Measurements from ENCODE around the gene PCDH9. TPM values are rescaled to one million over a fixed set of nuclear protein-coding genes. Genes with fewer than 3 reads are reported as not detected.

Gene PCDH9
- total and polyA plus RNA-seq, 2 experiments from 2014 or later = 0.31 to 0.52 TPM

- Mint-ChIP-seq H3K27ac (no peak overlapping the region), H3K4me3 (no peak overlapping the region), H3K9me3 (peaks cover 11% of the 10 kb centered on the region), H3K36me3 (ENCODE audit: low read depth) (peaks cover 11% of the 10 kb centered on the region), H3K4me1 (no peaks in the 10 kb centered on the region), H3K27me3 (ENCODE audit: insufficient read depth, low read depth, poor library complexity) (peaks cover 2% of the 10 kb centered on the region)
- Histone ChIP-seq H3K4me1 (ENCODE audit: insufficient read depth) (no peaks in the 10 kb centered on the region), H3K4me3 (no peak overlapping the region), H3F3A (replicated peaks; ENCODE audit: low read depth) (no peaks in the 10 kb centered on the region), H3K79me2 (replicated peaks; ENCODE audit: insufficient read depth) (no peaks in the 10 kb centered on the region), H3K27me3 (ENCODE audit: insufficient read depth) (no peaks in the 10 kb centered on the region), H4K20me1 (replicated peaks; ENCODE audit: insufficient read depth) (no peaks in the 10 kb centered on the region), H3K9me2 (ENCODE audit: insufficient read depth) (no peaks in the 10 kb centered on the region; the same call in 1 of the 2 replicates), H2AFZ (no peak overlapping the region; the same call in 1 of the 2 replicates), H3K27ac (ENCODE audit: low read depth) (no peak overlapping the region), H3K36me3 (ENCODE audit: insufficient read depth) (no peaks in the 10 kb centered on the region), H3K4me2 (no peak overlapping the region)
- ATAC-seq (no peak), DNase-seq (ENCODE audit: low spot score) (peak; percentile 2)
- no peak for TF ChIP-seq EZH2 (IDR thresholded peaks at IDR 0.05; ENCODE audit: low read depth, unreplicated experiment)
- no peak for TF ChIP-seq POLR2AphosphoS5 (IDR thresholded peaks at IDR 0.05; ENCODE audit: low read depth)
- no peak for TF ChIP-seq ZNF114 (CRISPR knock-in tag; IDR thresholded peaks at IDR 0.05)
- TF ChIP-seq JUNB (IDR thresholded peaks at IDR 0.05; ENCODE audit: unreplicated experiment) = no peak
- 0 out of 4 replicates have a peak, but pooled peaks of 1 of the 2 experiments have one; percentile 8 for TF ChIP-seq CTCF (conservative IDR thresholded peaks at IDR 0.05; ENCODE audit: low read depth in 2 of 2)
These were observed 602.6 kb downstream of the PCDH9 start for GRCh38 chr13:66627512-66627911.

GRCh38 chr13:66624302-66624701 is 605.8 kb downstream of the PCDH9 start:
- H3K4me3 ChIP-seq = no peak overlapping the region
- no peaks in the 10 kb centered on the region for H3K79me2 ChIP-seq (replicated peaks; ENCODE audit: insufficient read depth)
- ATAC-seq (no peak), DNase-seq (ENCODE audit: low spot score) (no peak)
- Mint-ChIP-seq H3K9me3 (peaks cover 6% of the 10 kb centered on the region; the same call in 2 of the 3 replicates), H3K36me3 (ENCODE audit: low read depth) (peaks cover 8% of the 10 kb centered on the region), H3K4me3 (no peak overlapping the region), H3K27me3 (ENCODE audit: insufficient read depth, low read depth, poor library complexity) (peaks cover 2% of the 10 kb centered on the region), H3K4me1 (no peaks in the 10 kb centered on the region), H3K27ac (no peak overlapping the region)
- no peaks in the 10 kb centered on the region for H3K36me3 ChIP-seq (ENCODE audit: insufficient read depth)
- H3F3A ChIP-seq (replicated peaks; ENCODE audit: low read depth) = no peaks in the 10 kb centered on the region
- no peaks in the 10 kb centered on the region for H3K4me1 ChIP-seq (ENCODE audit: insufficient read depth)
- H2AFZ ChIP-seq = no peak overlapping the region
- H3K27ac ChIP-seq (ENCODE audit: low read depth) = no peak overlapping the region
- H4K20me1 ChIP-seq (replicated peaks; ENCODE audit: insufficient read depth) = no peaks in the 10 kb centered on the region
- TF ChIP-seq ETS1 (IDR thresholded peaks at IDR 0.05) = no peak
- TF ChIP-seq POLR2AphosphoS5 (IDR thresholded peaks at IDR 0.05; ENCODE audit: low read depth) = no peak
- TF ChIP-seq ZNF462 (CRISPR knock-in tag; IDR thresholded peaks at IDR 0.05) = no peak
- TF ChIP-seq ZNF331 (CRISPR knock-in tag; IDR thresholded peaks at IDR 0.05; ENCODE audit: low read depth) = no peak
- no peak for TF ChIP-seq JUNB (IDR thresholded peaks at IDR 0.05; ENCODE audit: unreplicated experiment)
- TF ChIP-seq CTCF (conservative IDR thresholded peaks at IDR 0.05; ENCODE audit: low read depth in 2 of 2) = no peak
- no peak for TF ChIP-seq STAT1 (IDR thresholded peaks at IDR 0.05; ENCODE audit: unreplicated experiment)
- no peak for TF ChIP-seq CREB1 (CRISPR knock-in tag; IDR thresholded peaks at IDR 0.05; ENCODE audit: low read depth)
- no peak for TF ChIP-seq ZNF114 (CRISPR knock-in tag; IDR thresholded peaks at IDR 0.05)
- no peak for TF ChIP-seq EZH2 (IDR thresholded peaks at IDR 0.05; ENCODE audit: low read depth, unreplicated experiment)
- H3K4me2 ChIP-seq = no peak overlapping the region
- no peaks in the 10 kb centered on the region; the same call in 1 of the 2 replicates for H3K9me2 ChIP-seq (ENCODE audit: insufficient read depth)
- no peaks in the 10 kb centered on the region for H3K27me3 ChIP-seq (ENCODE audit: insufficient read depth)

Data from GM23338 (cell line).